RWPE2 (cell line): ENCODE data around the gene PFN4.

Experiments used
- ATAC-seq: fragments of 200-7000 bp; cut with Tn5 transposase; 3 replicates; pipeline ENCODE4 v1.9.1; 2021; ENCODE audit warnings: low read depth
- DNase-seq: peaks from one replicate; pipeline ENCODE4 v3.0.0-alpha.2; 2020; ENCODE audit warnings: low spot score
- H3K27ac ChIP-seq: fragments of 450-650 bp; 2 replicates; pipeline ENCODE4 v1.5.1; 2017; ENCODE audit warnings: mild to moderate bottlenecking; ENCODE audit not compliant: poor library complexity, severe bottlenecking
- H3K27me3 ChIP-seq: fragments of 250-450 bp; sonication (Bioruptor Pico); 2 replicates; pipeline ENCODE4 v1.5.1; 2021; ENCODE audit warnings: mild to moderate bottlenecking, moderate library complexity; ENCODE audit not compliant: insufficient read depth, poor library complexity, severe bottlenecking
- H3K36me3 ChIP-seq: fragments of 250-450 bp; sonication (Bioruptor Pico); 2 replicates; pipeline ENCODE4 v1.5.1; 2020; ENCODE audit warnings: low read depth, mild to moderate bottlenecking, moderate library complexity
- H3K4me1 ChIP-seq: fragments of 250-450 bp; sonication (Bioruptor Pico); 2 replicates; pipeline ENCODE4 v1.5.1; 2021; ENCODE audit warnings: mild to moderate bottlenecking, moderate library complexity; ENCODE audit not compliant: insufficient read depth, poor library complexity, severe bottlenecking
- H3K4me3 ChIP-seq: fragments of 250-450 bp; sonication (Bioruptor Pico); 2 replicates; pipeline ENCODE4 v1.5.1; 2021; ENCODE audit warnings: mild to moderate bottlenecking, moderate library complexity; ENCODE audit not compliant: severe bottlenecking
- H3K9me3 ChIP-seq: fragments of 250-450 bp; sonication (Bioruptor Pico); 2 replicates; pipeline ENCODE4 v1.5.1; 2021; ENCODE audit warnings: mild to moderate bottlenecking, moderate library complexity; ENCODE audit not compliant: severe bottlenecking
- TF ChIP-seq, protein P1 (sequence below): fragments of 450-650 bp; IDR thresholded peaks from one replicate; pipeline ENCODE4 v1.5.1; 2017; ENCODE audit warnings: mild to moderate bottlenecking, moderate library complexity; ENCODE audit not compliant: poor library complexity, severe bottlenecking

The PFN4 gene

DNA sequence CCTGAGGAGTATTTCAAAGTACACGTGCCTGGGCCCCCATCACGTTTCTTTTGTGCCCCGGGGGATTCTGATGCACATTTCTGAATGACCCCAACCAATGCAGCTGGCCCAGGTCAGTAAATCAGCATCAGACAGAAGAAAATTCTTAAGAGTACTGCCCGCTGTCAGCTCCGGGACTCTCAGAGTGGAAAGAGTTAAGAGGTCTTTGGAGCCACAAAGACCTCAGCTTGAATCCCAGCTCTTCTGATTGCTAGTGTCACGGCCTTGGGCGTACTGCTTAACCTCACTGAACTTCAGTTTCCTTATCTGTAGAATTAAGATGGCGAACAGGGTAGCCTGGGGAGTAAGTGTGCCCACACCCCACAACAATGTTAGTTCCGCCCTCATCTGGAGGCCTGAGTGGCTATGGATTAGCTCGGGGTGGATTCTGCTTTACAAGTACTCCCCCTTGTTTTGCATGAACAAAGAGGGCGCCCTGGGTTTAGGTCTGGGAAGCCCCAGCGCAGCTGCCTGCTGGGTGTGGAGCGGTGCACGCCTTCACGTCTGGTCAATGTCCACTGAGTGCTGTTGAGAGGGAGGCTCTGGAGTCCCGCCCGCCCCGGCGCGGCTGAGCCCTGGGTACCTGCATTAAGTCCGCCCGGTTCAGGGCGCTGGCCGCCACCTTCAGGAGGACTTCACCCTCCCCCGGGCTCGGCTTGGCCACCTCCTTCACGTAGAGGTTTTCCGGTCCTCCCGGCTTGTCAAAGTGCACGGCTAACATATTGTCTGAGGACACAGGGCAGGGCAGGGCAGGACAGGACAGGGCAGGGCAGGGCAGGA lies 39.4 kb downstream of the PFN4 start:
- Histone ChIP-seq H3K4me3 (peak overlapping the region; percentile 51), H3K4me1 (peaks cover 10% of the 10 kb centered on the region), H3K9me3 (no peaks in the 10 kb centered on the region), H3K27me3 (no peaks in the 10 kb centered on the region), H3K27ac (peak overlapping the region; percentile 93), H3K36me3 (peaks cover 23% of the 10 kb centered on the region)
- ATAC-seq (peak; percentile 76), DNase-seq (peak; percentile 93)
- TF ChIP-seq, protein P1, sequence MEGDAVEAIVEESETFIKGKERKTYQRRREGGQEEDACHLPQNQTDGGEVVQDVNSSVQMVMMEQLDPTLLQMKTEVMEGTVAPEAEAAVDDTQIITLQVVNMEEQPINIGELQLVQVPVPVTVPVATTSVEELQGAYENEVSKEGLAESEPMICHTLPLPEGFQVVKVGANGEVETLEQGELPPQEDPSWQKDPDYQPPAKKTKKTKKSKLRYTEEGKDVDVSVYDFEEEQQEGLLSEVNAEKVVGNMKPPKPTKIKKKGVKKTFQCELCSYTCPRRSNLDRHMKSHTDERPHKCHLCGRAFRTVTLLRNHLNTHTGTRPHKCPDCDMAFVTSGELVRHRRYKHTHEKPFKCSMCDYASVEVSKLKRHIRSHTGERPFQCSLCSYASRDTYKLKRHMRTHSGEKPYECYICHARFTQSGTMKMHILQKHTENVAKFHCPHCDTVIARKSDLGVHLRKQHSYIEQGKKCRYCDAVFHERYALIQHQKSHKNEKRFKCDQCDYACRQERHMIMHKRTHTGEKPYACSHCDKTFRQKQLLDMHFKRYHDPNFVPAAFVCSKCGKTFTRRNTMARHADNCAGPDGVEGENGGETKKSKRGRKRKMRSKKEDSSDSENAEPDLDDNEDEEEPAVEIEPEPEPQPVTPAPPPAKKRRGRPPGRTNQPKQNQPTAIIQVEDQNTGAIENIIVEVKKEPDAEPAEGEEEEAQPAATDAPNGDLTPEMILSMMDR, result no peak

- H3K36me3 ChIP-seq, result peaks cover 23% of the 10 kb centered on the region
- ATAC-seq, result no peak
- no peaks in the 10 kb centered on the region for H3K27me3 ChIP-seq
- H3K27ac ChIP-seq, result peak overlapping the region; percentile 93
- no peaks in the 10 kb centered on the region for H3K9me3 ChIP-seq
- peak overlapping the region; percentile 51 for H3K4me3 ChIP-seq
- H3K4me1 ChIP-seq, result peaks cover 10% of the 10 kb centered on the region
- TF ChIP-seq, protein P1, result no peak
- DNase-seq, result no peak
Observed at GRCh38 chr2:24082787-24083566, 40.2 kb downstream of the PFN4 start.

GRCh38 chr2:24080701-24081100 lies 42.4 kb downstream of the PFN4 start:
- no peak for ATAC-seq
- TF ChIP-seq, protein P1, result no peak
- no peak for DNase-seq
- no peaks in the 10 kb centered on the region for H3K27me3 ChIP-seq
- no peak overlapping the region for H3K4me3 ChIP-seq
- peak overlapping the region; percentile 93 for H3K27ac ChIP-seq
- H3K36me3 ChIP-seq, result peaks cover 23% of the 10 kb centered on the region
- H3K4me1 ChIP-seq, result peaks cover 10% of the 10 kb centered on the region
- H3K9me3 ChIP-seq, result no peaks in the 10 kb centered on the region

- Histone ChIP-seq H3K27me3 (no peaks in the 10 kb centered on the region), H3K4me1 (peaks cover 5% of the 10 kb centered on the region), H3K4me3 (peak overlapping the region; percentile 69), H3K27ac (peak overlapping the region; percentile 78), H3K9me3 (no peaks in the 10 kb centered on the region), H3K36me3 (peaks cover 36% of the 10 kb centered on the region)
- DNase-seq (no peak), ATAC-seq (no peak)
- TF ChIP-seq, protein P1, result no peak
Observed at GRCh38 chr2:24077879-24078278, 45.3 kb downstream of the PFN4 start.

DNA sequence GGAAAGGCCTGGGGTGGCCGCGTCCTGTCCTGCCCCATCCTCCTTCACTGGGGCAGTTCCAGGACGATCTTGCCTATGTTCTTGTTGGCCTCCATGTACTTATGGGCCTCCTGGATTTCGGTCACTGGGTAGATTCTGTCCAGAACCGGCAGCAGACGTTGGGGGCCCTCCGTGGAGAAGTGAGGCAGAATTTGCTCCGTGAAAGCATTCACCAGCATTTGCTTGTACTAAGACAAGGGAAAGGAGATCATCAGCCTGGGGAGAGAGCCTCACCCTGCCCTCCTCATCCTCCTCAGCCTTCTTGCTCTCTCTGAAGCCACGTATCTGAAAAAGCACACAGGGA lies 45.6 kb downstream of the PFN4 start:
- TF ChIP-seq, protein P1, result no peak
- DNase-seq, result no peak
- Histone ChIP-seq H3K27ac (peak overlapping the region; percentile 78), H3K27me3 (no peaks in the 10 kb centered on the region), H3K4me1 (peaks cover 3% of the 10 kb centered on the region), H3K36me3 (peaks cover 36% of the 10 kb centered on the region), H3K4me3 (peak overlapping the region; percentile 69), H3K9me3 (no peaks in the 10 kb centered on the region)
- ATAC-seq, result no peak
